ENCODE results near the gene SRGAP1.

The SRGAP1 gene

GRCh38 chr12:63844391-63845341 lies at the start of gene SRGAP1:
TSS of gene SRGAP1 (plus strand) at chr12:63844700. CDS start at chr12:63844817, 117 bp downstream.
- peak within 1 kb of the TSS; percentile 82 for H3K4me3 ChIP-seq (ENCODE audit: low read depth, low read length)
- TF ChIP-seq, protein P1, sequence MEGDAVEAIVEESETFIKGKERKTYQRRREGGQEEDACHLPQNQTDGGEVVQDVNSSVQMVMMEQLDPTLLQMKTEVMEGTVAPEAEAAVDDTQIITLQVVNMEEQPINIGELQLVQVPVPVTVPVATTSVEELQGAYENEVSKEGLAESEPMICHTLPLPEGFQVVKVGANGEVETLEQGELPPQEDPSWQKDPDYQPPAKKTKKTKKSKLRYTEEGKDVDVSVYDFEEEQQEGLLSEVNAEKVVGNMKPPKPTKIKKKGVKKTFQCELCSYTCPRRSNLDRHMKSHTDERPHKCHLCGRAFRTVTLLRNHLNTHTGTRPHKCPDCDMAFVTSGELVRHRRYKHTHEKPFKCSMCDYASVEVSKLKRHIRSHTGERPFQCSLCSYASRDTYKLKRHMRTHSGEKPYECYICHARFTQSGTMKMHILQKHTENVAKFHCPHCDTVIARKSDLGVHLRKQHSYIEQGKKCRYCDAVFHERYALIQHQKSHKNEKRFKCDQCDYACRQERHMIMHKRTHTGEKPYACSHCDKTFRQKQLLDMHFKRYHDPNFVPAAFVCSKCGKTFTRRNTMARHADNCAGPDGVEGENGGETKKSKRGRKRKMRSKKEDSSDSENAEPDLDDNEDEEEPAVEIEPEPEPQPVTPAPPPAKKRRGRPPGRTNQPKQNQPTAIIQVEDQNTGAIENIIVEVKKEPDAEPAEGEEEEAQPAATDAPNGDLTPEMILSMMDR (IDR thresholded peaks at IDR 0.05; ENCODE audit: low read depth, low read length), result no peak

DNA sequence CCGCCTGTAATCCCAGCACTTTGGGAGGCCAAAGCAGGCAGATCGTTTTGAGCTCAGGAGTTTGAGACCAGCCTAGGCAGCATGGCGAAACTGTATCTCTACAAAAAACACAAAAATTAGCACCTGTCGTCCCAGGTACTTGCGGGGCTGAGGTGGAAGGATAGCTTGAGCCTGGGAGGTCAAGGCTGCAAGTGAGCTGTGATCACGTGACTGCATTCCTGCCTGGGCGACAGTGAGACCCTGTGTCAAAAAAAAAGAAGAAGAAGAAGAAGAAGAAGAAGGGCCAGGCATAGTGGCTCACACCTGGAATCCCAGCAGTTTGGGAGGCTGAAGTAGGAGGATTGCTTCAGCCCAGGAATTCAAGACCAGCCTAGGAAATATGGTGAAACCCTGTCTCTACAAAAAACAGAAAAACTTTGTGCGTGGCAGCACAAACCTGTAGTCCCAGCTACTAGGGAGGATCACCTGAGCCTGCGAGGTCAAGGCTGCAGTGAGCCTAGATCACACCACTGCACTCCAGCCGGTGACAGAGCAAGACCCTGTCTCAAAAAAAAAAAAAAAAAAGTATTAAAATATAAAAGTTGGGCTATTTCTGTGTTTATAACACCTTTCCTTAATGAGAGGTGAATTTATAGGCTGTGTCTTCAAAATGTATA lies 49.3 kb upstream of the SRGAP1 start:
- TF ChIP-seq, protein P1 (IDR thresholded peaks at IDR 0.05; ENCODE audit: low read depth, low read length), result no peak
- no peak overlapping the region for H3K4me3 ChIP-seq (ENCODE audit: low read depth, low read length)

DNA sequence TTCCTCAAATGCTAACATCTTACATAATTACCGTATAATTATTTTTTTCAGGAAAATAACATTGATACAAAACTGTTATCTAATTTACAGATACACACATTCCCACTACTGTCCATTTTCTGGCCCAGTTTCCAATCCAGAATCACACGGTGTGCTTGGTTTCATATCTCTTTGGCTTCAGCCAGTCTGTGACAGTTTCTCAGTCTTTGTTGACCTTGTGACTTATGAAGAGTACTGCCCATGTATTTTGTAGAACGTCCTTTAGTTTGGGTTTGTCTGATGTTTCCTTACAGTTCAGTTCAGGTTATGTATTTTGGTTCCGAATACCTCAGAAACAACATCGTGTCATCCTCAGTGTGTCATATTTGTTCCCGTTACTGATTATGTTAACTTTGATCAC lies 48.6 kb upstream of the SRGAP1 start:
- TF ChIP-seq, protein P1 (IDR thresholded peaks at IDR 0.05; ENCODE audit: low read depth, low read length), result no peak
- H3K4me3 ChIP-seq (ENCODE audit: low read depth, low read length), result no peak overlapping the region

- no peak overlapping the region for H3K4me3 ChIP-seq (ENCODE audit: low read depth, low read length)
- TF ChIP-seq, protein P1 (IDR thresholded peaks at IDR 0.05; ENCODE audit: low read depth, low read length), result no peak; the same call in 1 of the 2 replicates
Observed at GRCh38 chr12:63802012-63802608, 42.4 kb upstream of the SRGAP1 start.

DNA sequence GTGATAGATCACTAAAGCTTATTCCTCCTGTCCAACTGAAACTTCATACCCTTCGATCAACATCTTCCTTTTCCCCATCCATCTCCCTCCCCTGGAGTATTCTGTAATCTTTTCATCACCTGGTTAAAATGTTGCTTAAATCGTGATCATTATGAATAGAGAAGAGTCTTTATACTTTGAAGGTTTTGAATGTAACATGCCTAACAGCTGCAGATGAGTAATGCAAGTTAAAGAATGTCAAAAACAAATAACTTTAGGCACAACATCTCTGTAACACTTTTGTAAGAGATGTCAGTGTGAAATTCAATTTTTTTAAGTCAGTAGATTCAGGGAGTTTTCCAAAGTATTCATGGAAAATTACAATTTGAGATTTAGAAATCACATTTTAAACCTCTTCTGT lies 39.8 kb upstream of the SRGAP1 start:
- no peak overlapping the region for H3K4me3 ChIP-seq (ENCODE audit: low read depth, low read length)
- TF ChIP-seq, protein P1 (IDR thresholded peaks at IDR 0.05; ENCODE audit: low read depth, low read length), result no peak

DNA sequence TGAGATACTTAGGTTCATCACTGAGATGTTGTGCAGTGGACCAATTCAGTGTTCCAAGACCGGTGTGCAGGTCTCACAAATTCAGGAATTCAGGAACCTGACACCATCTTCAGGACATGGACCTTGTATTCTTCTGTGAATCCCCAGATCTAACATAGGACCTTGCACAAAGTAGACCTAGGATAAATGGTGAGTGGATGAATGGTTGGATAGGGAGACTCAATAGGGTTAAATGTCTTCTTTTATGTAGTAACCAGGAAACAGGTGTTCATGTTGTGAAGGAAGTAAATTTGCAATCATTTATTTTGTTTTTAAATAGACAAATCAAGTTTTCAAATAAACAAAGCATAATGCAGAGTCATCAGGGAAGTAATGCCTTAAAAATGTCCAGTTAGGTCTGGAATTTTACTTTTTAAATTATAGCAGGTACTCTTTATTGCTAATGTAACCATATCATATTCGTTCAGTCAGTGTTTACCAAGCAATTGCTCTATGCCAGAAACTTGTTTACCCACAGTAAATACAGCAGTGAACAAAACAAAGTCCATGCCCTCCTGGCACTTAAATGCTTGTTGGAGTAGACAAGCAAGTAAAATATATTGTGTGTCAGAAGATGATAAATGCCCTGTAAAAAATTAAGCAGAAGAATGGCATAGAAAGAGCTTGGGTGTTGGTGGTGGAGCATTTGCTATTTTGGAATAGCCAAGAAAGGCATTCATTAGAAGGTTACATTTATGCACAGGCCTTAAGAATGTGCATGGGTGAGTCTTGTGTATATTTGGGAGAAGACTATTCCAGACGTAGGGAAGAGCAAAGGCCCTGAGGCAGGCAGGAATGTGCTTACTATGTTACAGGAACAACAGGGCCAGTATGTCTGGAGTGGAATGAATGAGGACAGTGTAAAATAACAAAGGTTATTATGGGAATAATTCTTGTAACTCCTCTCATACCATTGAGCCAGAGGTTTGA lies 38.5 kb upstream of the SRGAP1 start:
- TF ChIP-seq, protein P1 (IDR thresholded peaks at IDR 0.05; ENCODE audit: low read depth, low read length), result no peak
- no peak overlapping the region for H3K4me3 ChIP-seq (ENCODE audit: low read depth, low read length)

All from WI38 (cell line).